GM21526 (cell line): ENCODE results near the gene ASB10.

Experiments used
- ATAC-seq: cut with Tn5 transposase; IDR thresholded peaks from one replicate; pipeline ENCODE4 v1.9.1; 2021; ENCODE audit warnings: moderate library complexity; ENCODE audit not compliant: unreplicated experiment, low FRiP score

ASB10 gene

GRCh38 chr7:151191544-151191943 lies 4.5 kb upstream of the ASB10 start:
- no peak for ATAC-seq

DNA sequence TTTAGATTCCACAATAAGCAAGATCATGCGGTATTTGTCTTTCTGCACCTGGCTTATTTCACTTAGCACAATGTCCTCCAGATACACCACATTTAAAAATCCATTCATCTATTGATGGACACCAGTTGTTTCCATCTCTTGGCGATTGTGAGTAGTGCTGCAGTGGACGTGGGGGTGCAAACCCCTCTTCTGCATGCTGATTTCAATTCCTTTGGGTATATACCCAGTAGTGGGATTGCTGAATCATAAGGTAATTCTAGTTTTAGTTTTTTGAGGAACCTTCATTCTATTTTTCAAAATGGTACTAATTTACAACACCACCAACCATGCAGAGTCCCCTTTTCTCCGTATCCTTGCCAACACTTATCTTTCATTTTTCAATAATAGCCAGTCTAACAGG lies 2.0 kb upstream of the ASB10 start:
- ATAC-seq = no peak

GRCh38 chr7:151188252-151188542 lies 1.1 kb upstream of the ASB10 start:
- no peak for ATAC-seq

GRCh38 chr7:151187409-151188251 lies 580 bp upstream of the ASB10 start:
- no peak for ATAC-seq

- no peak for ATAC-seq
Observed at GRCh38 chr7:151185762-151186639, 1.0 kb downstream of the ASB10 start.

DNA sequence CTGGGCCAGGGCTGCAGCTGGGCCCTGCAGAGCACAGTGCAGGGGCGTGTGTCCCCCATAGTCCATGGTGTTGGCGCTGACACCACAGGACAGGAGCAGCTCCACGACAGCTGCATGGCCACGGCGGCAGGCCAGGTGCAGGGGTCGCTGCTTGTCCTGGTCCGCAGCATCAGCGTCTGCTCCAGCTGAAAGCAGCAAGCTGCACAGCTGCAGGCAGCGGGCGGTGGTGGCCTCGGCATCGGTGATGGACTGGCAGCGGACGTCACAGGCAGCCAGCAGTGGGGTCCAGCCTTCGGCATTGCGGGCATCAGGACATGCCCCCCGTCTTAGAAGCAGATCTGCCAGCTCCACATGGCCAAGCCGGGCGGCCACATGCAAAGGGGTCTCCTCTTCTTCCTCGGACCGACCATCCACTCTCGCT lies 6.0 kb downstream of the ASB10 start:
- ATAC-seq = no peak

DNA sequence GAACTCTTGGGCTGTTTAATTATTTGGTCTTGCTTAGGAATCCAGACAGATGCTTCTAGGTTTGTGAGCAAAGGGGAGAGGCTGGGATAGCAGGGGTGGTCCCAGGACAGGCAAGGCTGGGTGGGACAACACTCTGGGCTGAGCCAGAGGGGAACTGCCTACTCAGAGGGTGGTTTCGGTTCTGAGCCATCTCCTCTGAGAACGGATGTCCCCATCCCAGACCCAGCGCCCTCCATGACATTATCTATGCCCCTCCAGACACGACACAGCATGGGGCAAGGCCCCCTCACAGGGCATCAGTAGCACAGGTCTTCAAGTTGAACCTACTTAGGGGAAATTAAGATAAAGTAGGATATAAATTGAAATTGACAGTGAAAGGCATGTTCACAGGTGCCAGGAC lies 7.1 kb downstream of the ASB10 start:
- no peak for ATAC-seq

- ATAC-seq = no peak
Observed at GRCh38 chr7:151179287-151179860, 7.7 kb downstream of the ASB10 start.

- no peak for ATAC-seq
Observed at GRCh38 chr7:151178831-151179230, 8.2 kb downstream of the ASB10 start.

DNA sequence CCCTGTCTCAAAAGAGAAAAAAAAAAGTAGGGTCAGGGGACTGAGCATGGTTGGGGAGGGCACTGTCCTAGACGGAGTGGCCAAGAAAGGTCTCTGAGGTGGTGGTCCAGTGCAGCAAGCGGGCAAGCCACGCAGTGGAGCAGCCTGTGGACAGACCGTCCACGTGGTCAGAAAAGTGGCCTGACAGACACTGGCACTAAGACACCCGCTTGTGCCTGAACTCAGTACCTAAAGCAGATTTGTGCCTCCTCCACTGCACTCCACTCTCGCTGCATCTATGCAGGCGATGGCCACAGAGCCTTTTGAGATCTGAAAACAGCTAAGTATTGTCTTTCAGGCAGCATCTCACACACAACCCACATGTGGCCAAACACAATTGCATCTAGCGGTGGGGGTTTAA lies 8.8 kb downstream of the ASB10 start:
- ATAC-seq = no peak

DNA sequence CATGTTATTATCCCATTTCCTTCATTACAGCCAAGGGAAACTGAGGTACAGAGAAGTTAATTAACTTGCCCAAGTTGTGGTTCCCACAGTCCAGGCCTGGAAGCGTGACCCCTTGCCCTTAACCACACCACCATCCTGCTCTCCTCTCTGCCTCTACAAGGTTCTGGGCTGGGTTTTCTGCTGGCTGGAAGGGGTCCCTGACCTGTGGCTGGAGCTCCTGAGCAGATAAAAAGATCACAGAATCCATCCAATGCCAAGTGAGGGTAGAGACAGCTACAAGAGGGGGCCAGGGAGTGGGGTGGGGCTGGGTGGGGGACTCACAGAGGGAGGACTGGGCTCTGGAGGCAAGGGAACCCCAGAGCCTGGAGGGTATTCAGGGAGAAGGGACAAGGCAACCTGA lies 9.7 kb downstream of the ASB10 start:
- ATAC-seq = no peak

DNA sequence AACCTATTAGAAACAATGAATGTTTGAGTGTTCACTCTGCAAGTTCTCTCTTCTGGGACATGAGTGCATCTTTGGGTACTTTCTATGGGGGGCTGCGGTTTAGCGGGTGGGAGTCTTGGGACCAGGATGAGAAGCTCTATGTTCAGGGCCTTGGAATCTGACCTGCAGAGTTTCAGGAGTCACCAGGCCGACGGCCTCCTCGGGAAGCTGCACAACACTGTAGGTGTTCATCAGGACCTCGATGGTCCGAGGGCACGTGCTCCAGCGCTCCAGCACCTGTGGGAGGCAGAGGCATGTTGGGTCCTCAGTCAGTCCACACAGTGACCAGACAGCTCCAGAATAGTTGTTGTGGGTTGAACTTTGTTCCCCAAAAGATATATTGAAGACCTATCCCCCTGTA lies 10.6 kb downstream of the ASB10 start:
- ATAC-seq = no peak

DNA sequence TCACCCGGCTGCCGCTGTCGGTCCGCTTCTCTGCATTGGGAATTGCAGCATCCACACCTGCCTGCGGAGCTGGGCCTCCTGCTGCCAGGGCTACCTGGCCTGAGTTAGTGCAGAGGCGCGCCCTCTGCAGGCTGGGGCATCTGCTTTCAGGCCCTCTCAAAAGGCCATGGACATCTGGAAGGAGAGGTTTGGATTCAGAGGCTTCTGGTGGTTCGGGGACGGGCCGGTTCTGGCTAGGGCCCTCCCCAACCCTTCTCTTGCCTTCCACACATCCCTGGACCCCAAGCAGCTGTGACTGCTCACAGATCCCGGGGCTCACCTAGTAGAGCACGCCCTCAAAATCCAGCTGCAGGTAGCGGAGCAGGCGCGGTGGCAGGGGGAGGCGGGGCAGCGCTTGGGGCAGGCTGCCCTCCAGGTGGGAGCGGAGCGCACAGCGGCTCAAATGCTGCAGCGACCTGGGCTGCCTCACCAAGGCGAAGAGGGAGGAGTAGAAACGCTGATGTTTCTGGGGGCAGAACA lies 11.2 kb downstream of the ASB10 start:
- no peak for ATAC-seq

- ATAC-seq = no peak
Observed at GRCh38 chr7:151175047-151175792, 11.8 kb downstream of the ASB10 start.

- ATAC-seq = no peak
Observed at GRCh38 chr7:151174246-151175046, 12.6 kb downstream of the ASB10 start.

DNA sequence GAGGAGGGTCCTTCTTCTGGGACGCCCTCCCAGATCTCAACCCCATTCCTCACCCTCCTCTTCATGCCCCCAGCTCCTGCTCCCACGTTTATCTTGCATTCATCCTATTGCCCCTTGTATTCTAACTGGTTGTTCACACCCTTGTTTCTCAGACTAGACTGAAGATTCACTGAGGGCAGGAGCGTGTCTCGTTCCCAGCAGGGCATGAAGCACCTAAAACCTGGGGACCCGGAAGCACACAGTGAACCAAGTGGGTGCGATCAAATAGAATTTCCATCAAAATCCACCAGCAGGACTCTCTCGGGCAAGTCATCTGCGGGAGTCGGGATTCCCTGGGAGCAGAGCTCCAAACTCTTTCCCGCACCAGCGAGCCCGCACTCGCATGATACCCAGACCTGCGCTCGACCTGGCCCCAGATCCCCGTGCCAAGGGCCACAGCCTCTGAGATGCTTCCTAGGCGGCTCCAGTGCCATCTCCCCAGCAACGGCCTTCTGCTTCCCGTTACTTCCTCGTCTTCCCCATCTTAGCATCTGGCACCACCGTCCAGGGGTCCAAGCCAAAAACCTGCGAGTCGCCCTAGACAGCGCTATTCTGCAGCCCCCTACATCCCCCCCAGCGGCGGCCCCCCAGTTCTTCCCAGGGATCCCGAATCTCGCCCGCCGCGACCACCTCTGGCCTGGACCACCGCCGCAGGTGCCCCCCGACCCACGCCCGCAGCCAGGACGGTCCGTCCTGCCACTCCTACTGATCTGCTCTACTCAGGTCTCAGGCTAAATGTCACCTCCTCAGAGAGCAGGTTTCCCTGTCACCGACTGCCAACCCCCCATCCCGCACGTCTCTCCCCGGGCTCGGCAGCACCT lies 13.4 kb downstream of the ASB10 start:
- no peak for ATAC-seq

- ATAC-seq = no peak
Observed at GRCh38 chr7:151172273-151173141, 14.5 kb downstream of the ASB10 start.

GRCh38 chr7:151168787-151169162 lies 18.3 kb downstream of the ASB10 start:
- no peak for ATAC-seq
